GM12865 (cell line): ENCODE data around the gene SLC27A6.

Experiments
- DNase-seq: peaks from one replicate; pipeline ENCODE4 v3.0.0; 2010; ENCODE audit warnings: low read depth
- H3K4me3 ChIP-seq: 2 replicates; pipeline ENCODE4 v1.5.1; 2011; ENCODE audit warnings: mild to moderate bottlenecking, low read depth, low read length, control low read depth
- TF ChIP-seq, protein P1 (sequence below): IDR thresholded peaks from 2 replicates; pipeline ENCODE4 v1.5.1; 2011; ENCODE audit warnings: low read length, control low read depth, low read depth, inconsistent platforms; ENCODE audit not compliant: insufficient read depth; ENCODE audit errors: missing control alignments

SLC27A6 gene

DNA sequence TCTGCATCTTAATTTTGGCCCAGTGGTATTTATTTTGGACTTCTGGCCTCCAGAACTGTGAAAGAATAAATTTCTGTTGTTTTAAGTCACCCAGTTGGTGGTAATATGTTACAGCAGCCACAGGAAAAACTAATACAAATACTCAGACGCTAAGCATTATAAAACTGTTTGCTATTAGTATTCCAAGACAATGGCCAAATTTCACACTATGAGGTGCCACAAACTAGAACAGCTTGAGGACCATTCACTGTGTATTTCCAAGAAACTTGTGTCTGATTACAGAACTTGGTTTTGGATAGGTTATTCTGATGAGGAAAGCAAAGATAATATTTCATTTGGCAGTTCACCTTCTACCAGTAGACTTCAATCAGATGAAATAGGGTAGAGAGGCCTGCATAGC lies 113.0 kb downstream of the SLC27A6 start:
- H3K4me3 ChIP-seq = no peak overlapping the region
- TF ChIP-seq, protein P1, sequence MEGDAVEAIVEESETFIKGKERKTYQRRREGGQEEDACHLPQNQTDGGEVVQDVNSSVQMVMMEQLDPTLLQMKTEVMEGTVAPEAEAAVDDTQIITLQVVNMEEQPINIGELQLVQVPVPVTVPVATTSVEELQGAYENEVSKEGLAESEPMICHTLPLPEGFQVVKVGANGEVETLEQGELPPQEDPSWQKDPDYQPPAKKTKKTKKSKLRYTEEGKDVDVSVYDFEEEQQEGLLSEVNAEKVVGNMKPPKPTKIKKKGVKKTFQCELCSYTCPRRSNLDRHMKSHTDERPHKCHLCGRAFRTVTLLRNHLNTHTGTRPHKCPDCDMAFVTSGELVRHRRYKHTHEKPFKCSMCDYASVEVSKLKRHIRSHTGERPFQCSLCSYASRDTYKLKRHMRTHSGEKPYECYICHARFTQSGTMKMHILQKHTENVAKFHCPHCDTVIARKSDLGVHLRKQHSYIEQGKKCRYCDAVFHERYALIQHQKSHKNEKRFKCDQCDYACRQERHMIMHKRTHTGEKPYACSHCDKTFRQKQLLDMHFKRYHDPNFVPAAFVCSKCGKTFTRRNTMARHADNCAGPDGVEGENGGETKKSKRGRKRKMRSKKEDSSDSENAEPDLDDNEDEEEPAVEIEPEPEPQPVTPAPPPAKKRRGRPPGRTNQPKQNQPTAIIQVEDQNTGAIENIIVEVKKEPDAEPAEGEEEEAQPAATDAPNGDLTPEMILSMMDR = no peak
- DNase-seq = no peak

DNA sequence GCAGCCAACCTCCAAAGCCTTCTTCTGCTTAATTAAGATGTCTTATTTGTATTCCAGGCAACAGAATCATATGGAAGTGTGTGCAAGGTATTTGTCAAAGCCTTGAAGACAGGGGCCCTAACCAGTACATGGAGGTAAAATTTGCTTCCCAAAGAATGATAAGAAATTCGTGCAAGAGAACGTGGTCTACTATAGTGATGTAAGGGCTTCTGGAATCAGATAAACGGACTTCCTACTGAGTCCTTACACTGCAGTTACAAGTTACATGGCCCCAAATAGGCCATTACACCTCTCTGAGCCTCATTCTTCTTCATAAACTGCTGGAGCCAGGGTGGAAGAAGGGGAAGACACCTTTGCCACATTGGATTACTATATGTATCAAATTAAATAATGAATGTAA lies 113.4 kb downstream of the SLC27A6 start:
- TF ChIP-seq, protein P1 = no peak
- no peak for DNase-seq
- H3K4me3 ChIP-seq = no peak overlapping the region

DNA sequence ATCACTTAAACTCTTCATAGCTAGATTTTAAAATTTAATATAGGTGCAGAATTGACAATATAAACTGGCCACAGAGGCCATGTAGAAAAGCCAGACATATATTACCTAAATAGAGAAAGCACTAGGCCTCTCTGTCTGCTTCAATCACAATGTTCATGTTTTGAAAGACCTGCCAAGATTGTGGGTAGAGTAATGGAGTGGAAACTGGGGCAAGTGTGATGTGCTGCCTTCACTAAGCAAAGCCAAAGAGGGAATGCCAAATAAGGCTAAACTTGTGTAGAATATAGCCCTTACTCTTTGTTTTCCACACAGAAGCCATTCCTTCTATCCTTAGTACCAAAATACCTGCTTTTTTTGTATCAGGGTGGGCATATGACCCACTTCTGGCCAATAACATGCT lies 114.2 kb downstream of the SLC27A6 start:
- no peak overlapping the region for H3K4me3 ChIP-seq
- DNase-seq = no peak
- TF ChIP-seq, protein P1 = no peak

DNA sequence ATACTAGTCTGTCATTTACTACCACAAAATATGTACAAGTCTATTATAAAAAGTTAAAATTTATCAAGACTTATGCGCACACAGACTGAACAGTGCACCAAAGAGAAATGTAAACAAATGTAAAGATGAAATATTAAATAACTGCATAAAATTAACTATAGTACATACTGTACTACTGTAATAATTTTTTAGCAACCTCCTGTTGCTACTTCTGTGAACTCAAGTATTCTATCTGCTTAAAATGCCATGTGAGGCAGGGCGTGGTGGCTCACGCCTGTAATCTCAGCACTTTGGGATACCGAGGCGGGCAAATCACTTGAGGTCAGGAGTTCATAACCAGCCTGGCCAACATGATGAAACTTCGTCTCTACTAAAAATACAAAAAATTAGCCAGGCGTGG lies 115.5 kb downstream of the SLC27A6 start:
- TF ChIP-seq, protein P1 = no peak
- H3K4me3 ChIP-seq = no peak overlapping the region
- DNase-seq = no peak

DNA sequence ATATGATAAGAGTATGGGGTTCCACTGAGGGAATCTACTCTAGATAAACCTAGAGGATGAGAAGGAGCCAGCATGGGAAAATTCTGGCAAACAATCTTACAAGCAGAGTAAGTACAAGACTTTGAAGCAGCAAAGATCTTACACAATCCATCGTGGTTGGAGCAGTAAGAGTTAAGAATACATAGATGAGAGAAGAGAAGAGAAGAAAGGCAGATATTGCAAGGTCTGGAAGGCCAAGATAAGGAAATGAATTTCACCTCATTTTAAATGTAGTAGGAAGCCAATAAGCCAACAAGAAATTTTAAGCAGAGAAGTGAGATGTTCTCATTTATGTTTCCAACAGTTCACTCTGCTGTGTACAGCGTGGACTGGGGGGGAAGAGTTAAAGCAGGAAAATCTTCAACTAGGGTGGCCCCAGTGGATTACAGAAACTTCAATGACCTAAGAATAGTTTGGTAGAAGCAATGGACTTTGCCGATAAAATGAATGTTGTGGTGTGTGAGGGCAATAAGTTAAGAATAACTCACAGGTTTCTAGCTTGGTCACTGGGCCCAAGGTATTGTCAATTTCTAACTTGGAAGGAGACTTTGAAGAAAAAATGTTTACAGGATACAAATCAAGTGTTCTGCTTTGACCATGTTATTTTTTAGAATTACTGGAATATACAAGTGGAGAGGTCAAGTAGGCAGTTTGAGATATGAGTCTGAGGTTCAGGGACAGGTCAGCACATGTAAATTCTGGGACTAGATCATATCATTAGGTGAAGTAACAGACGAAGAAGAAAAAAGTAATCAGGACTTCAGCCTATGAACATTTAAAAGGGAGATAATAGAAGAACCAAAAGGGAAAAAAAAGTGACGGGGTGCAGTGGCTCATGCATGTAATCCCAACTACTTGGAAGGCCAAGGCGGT lies 117.2 kb downstream of the SLC27A6 start:
- no peak overlapping the region for H3K4me3 ChIP-seq
- DNase-seq = no peak
- TF ChIP-seq, protein P1 = no peak
